AG09309 (cell line): Measurements from ENCODE around the gene KIFC1.

Experiments
- DNase-seq: peaks from one replicate; pipeline ENCODE4 v3.0.0-alpha.2; 2010; ENCODE audit warnings: low read depth
- H3K4me3 ChIP-seq: 2 replicates; pipeline ENCODE4 v1.5.1; 2011; ENCODE audit warnings: mild to moderate bottlenecking, low read depth, low read length, moderate library complexity; ENCODE audit not compliant: control insufficient read depth
- TF ChIP-seq, protein P1 (sequence below): IDR thresholded peaks from 2 replicates; pipeline ENCODE4 v1.5.1; 2011; ENCODE audit warnings: mild to moderate bottlenecking, low read depth, low read length, inconsistent platforms; ENCODE audit not compliant: insufficient read depth, control insufficient read depth; ENCODE audit errors: missing control alignments

The KIFC1 gene

DNA sequence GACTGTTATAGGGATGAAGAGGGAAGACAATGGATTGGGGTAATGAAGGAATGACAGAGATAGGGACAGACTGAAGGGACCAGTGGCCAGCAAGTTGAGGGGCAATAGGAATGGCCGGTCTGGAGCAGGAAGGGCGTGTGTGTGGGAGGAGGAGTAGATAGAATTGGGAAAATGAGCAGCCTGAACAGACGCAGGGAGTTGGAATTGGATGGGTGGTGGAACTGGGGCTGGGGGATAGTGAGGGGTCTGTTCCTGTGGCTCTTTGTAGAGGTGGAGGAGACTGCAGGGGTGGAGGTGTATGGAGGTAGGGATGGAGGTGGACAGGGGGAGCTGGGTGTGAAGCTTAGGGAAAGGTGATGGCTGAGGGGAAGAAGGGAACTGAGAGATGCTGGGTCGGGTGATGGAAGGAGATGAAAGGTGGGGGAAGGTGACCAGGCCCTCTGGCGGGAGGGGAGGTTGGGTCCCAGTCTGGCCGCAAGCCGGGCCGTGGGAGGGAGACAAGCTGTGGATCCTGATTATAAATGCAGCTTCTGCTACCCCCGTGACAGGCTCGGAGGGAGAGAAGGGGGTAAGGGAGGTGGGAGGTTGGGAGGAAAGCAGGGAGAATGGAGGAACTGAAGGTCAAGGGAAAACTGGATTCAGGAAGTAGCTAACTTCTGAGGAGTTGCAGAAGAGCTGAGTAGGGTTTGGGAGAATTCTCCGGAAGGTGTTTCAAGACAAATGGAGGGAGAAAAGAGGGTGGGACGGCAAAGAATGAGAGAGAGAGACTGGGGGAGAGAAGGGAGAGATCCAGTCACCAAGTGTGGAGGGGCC, 33.4 kb downstream of the KIFC1 start:
- TF ChIP-seq, protein P1, sequence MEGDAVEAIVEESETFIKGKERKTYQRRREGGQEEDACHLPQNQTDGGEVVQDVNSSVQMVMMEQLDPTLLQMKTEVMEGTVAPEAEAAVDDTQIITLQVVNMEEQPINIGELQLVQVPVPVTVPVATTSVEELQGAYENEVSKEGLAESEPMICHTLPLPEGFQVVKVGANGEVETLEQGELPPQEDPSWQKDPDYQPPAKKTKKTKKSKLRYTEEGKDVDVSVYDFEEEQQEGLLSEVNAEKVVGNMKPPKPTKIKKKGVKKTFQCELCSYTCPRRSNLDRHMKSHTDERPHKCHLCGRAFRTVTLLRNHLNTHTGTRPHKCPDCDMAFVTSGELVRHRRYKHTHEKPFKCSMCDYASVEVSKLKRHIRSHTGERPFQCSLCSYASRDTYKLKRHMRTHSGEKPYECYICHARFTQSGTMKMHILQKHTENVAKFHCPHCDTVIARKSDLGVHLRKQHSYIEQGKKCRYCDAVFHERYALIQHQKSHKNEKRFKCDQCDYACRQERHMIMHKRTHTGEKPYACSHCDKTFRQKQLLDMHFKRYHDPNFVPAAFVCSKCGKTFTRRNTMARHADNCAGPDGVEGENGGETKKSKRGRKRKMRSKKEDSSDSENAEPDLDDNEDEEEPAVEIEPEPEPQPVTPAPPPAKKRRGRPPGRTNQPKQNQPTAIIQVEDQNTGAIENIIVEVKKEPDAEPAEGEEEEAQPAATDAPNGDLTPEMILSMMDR: no peak
- DNase-seq: no peak
- peak overlapping the region; percentile 65 for H3K4me3 ChIP-seq

DNA sequence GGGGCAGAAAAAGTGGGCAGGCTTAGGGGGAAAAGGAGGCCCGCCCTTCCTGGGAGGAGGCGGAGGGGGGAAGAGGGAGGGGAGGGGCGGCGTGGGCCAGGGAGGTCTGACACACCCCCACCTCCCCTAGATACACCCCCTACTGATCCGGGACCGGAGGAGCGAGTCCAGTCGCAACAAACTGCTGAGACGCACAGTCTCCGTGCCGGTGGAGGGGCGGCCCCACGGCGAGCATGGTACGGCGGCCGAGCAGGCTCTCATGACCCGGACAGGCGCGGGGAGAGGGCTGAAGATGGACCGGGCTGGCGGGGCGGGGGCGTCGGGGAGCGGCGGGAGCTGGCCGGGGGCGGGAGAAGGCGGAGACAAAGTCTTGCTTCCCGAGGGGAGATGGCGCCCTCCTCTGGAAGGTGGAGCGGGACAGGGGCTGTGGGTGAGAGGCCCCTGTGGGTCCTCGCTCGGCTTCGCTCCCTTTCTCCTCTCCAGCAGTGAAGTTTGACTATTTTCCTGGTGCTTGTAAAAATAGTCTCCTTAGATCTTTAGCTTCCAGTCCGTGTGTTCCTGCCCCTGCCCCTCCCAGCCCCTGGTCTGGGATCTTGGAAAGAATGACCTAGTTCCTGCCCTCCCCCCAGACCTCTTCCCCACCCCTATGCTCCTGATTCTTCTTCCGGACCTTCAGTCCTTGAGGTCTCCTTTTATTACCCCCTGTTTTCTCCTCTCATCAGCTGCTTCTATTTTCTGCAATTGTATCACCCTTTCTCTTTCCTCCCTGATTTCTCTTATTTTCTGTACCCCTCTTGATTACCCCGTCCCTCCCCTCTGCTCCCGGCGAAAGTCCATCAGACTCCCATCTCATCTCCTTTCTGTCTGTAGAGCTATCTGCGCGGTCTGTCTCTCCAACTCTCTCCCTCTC, 34.3 kb downstream of the KIFC1 start:
- peak overlapping the region; percentile 65 for H3K4me3 ChIP-seq
- DNase-seq: peak; percentile 21
- TF ChIP-seq, protein P1: peak; percentile 71

DNA sequence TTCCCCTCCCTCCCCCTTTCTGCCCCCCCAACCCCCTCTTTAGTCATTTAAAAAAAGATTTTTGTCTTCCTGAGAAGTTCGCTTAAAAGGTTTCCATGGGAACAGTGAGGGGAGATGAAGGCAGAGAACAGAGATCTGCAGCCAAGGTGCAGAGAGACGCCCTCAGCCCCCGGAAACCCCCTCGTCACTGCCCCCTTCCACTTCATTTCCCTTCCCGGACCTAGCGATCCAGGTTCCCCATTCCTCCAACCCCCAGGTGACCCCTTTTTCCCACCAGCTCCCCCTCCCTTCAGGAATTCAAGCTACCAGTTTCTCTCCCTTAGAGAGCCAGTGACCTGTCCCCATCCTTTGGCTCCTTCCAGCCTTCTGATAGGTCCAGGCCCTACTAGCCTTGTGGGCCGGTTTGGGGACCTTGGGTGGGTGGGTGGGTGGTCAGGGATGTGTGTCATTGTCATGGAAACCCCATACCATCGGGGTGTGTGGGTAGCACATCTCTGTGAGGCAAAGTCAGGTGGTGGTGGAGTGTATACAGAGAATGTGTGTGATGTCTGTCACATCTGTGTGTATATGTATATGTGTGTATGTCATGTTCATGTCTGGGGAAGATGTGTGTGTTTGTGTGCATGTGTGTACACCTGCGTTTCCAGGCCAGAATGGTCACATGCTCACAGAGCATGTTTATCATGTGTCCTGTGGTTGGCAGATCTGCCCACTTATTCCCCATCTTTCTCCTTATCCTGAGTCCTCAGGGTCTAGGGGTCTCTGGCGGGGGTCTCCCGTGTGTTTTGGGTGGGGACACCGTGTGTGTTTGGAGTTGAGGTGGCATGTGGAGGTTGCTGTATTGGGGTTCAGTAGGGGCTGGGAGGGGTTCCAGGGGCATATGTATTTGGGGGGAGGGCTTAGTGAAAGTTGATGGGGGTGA, 35.2 kb downstream of the KIFC1 start:
- TF ChIP-seq, protein P1: no peak
- DNase-seq: no peak
- peak overlapping the region; percentile 78 for H3K4me3 ChIP-seq

DNA sequence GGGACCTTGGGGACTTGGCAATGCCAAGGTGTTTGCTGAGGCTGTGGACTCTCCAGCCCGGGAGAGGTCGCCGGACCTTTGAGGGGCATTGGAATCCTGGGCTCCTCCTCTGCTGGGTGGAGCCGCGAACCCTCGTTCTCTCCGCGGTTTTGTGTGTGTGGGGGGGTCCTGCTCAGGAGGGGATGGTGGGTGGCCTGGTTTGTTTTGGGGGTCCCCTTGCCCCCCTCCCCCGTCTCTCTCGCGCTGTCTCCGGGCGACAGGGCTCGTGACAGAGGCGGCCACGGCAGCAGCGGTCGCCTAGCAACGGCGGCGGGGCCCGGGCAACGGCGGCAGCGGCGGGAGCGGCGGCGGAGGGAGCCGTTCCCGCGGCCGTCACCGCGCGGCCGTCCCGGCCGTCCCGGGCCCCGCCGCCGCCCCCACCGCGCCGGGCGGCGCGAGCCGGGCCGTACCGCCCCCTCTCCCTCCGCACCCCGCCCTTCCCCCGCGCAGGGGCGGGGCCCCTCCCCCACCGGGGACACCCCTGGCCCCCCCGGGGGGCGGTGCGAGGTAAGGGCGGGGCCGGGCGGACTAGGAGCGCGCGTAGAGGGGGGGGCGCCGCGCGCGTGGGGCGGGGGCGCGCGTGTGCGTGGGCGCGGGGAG, 36.1 kb downstream of the KIFC1 start:
- H3K4me3 ChIP-seq: peak overlapping the region; percentile 78
- TF ChIP-seq, protein P1: peak; percentile 8
- DNase-seq: no peak

DNA sequence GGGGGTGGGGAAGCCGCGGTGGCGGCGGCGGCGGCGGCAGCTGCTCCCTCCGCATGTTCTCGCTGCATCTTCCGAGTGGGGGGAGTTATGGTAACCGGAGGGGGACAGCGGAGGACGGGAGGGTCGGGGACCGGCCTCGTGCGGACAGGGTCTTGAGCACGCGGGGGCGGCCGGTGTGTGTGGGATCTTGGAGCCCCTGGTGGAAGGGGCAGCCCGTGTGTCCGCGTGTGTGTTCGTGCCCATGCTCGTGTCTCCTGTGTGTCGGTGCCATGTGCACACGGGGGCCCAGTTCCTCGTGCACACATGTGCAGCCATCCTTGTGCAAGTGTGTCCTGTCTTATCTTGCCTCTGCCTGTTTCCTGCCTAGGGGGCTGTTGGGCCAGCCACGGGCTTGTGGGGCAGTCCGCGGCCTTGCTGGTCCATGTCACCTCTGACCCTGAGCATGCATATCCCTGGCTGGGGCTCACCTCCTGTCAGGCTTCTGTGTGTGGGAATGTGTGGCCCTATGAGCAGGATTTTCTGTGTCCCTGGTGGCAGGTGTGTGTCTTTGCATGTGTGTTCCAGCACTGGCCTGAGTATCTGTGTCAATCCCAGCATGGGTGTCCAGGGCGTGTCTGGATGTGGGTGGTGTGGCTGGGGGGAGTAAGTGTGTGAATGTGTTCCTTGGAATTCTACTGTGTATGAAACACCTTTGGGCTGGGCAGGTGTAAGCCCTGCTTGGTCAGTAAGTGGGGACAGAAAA, 36.8 kb downstream of the KIFC1 start:
- peak overlapping the region; percentile 78 for H3K4me3 ChIP-seq
- TF ChIP-seq, protein P1: peak; percentile 28
- no peak for DNase-seq
